ENCODE results near the gene PGA4.

DNA sequence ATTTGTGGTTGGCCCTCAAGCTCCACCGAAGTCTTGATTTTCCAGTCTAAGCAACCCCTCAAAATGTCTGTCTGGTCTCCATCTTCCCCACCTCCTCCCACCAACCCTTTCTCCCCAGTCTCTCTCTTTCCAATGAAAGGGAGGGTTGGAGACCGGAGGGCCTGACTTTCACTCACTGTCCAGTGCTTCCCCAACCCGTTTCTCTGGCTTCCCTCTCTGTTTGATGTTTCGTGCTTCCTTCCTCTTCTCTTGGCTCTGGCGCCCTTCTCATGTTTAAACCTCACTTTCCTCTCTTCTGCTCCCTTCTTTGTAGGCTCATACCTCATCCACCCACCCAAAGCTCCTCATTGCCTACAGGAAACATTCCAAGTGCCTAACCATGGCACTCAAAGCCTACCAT lies 49.8 kb upstream of the PGA4 start:
- TF ChIP-seq, protein P1, sequence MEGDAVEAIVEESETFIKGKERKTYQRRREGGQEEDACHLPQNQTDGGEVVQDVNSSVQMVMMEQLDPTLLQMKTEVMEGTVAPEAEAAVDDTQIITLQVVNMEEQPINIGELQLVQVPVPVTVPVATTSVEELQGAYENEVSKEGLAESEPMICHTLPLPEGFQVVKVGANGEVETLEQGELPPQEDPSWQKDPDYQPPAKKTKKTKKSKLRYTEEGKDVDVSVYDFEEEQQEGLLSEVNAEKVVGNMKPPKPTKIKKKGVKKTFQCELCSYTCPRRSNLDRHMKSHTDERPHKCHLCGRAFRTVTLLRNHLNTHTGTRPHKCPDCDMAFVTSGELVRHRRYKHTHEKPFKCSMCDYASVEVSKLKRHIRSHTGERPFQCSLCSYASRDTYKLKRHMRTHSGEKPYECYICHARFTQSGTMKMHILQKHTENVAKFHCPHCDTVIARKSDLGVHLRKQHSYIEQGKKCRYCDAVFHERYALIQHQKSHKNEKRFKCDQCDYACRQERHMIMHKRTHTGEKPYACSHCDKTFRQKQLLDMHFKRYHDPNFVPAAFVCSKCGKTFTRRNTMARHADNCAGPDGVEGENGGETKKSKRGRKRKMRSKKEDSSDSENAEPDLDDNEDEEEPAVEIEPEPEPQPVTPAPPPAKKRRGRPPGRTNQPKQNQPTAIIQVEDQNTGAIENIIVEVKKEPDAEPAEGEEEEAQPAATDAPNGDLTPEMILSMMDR (IDR thresholded peaks at IDR 0.05; ENCODE audit: extremely low read depth in 1 of 2, insufficient read depth in 1 of 2, low read depth in 1 of 2, low read length in 2 of 2), result no peak
- TF ChIP-seq, protein P2, sequence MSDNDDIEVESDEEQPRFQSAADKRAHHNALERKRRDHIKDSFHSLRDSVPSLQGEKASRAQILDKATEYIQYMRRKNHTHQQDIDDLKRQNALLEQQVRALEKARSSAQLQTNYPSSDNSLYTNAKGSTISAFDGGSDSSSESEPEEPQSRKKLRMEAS (IDR thresholded peaks at IDR 0.05; ENCODE audit: insufficient read depth, insufficient read length), result no peak
- TF ChIP-seq EZH2 (IDR thresholded peaks at IDR 0.05; ENCODE audit: borderline replicate concordance, low read depth, low read length, severe bottlenecking) (no peak), POLR2A (IDR thresholded peaks at IDR 0.05; ENCODE audit: low read depth, low read length) (no peak), POLR2AphosphoS5 (IDR thresholded peaks at IDR 0.05; ENCODE audit: insufficient read depth, low read depth, low read length) (no peak)

Measured in endothelial cell of umbilical vein (primary cell).